HEK293 (cell line): ENCODE data around the gene RTKN.
A peak's percentile ranks its signal among the peaks of the same experiment; 100 is the strongest.

Experiments
- CTCF ChIA-PET: fragments of 350-600 bp; formaldehyde crosslinking; extraction: SDS; loops from one replicate; lab custom pipeline; 2021; ENCODE audit warnings: antibody characterized with exemption; lab: Yijun Ruan, JAX
- POLR2A ChIA-PET: fragments of 300-600 bp; formaldehyde crosslinking; extraction: SDS; loops from one replicate; lab custom pipeline; 2020; ENCODE audit warnings: antibody characterized with exemption, inconsistent platforms; lab: Yijun Ruan, JAX
- H3K27ac ChIP-seq: fragments of 200-500 bp; sonication (Bioruptor generic); 2 replicates; pipeline ENCODE4 v1.5.1; 2014; ENCODE audit warnings: low read depth, low read length, control low read depth, inconsistent platforms; ENCODE audit errors: extremely low read depth
- H3K36me3 ChIP-seq, 2 experiments: fragments of 200-500 bp in 1 of 2; sonication (Bioruptor generic) in 1 of 2; 1 replicate in 1 of 2; 2 replicates in 1 of 2; pipeline ENCODE4 v1.5.1; 2014 to 2017; ENCODE audit warnings: inconsistent platforms in 2 of 2, low read length in 2 of 2; ENCODE audit not compliant: control insufficient read depth in 2 of 2, insufficient read depth in 1 of 2
- H3K4me1 ChIP-seq: fragments of 200-500 bp; sonication (Bioruptor generic); 2 replicates; pipeline ENCODE4 v1.5.1; 2014; ENCODE audit warnings: mild to moderate bottlenecking, low read length, inconsistent platforms; ENCODE audit not compliant: control insufficient read depth, insufficient read depth
- H3K4me3 ChIP-seq: 2 replicates; pipeline ENCODE4 v1.5.1; 2011; ENCODE audit warnings: low read depth, mild to moderate bottlenecking, control low read depth, low read length, moderate library complexity
- H3K9me3 ChIP-seq: fragments of 200-500 bp; sonication (Bioruptor generic); 2 replicates; pipeline ENCODE4 v1.5.1; 2014; ENCODE audit warnings: low read depth, low read length, inconsistent platforms; ENCODE audit not compliant: control insufficient read depth, insufficient read depth
- EGR2 ChIP-seq: fragments of 450-650 bp; formaldehyde crosslinking; IDR thresholded peaks from 2 replicates; pipeline ENCODE4 v1.5.1; 2016; ENCODE audit warnings: low read depth, missing biosample characterization, missing genetic modification characterization
- PRDM1 ChIP-seq: fragments of 450-650 bp; formaldehyde crosslinking; IDR thresholded peaks from 2 replicates; pipeline ENCODE4; 2016; ENCODE audit warnings: missing biosample characterization, missing genetic modification characterization
- SETDB1 ChIP-seq: IDR thresholded peaks from one replicate; pipeline ENCODE4 v1.6.1; 2017; ENCODE audit warnings: mild to moderate bottlenecking, low read length, moderate library complexity, mixed read lengths; ENCODE audit not compliant: insufficient read length
- SP3 ChIP-seq: fragments of 450-650 bp; formaldehyde crosslinking; IDR thresholded peaks from 2 replicates; pipeline ENCODE4 v1.5.1; 2016; ENCODE audit warnings: missing biosample characterization, missing genetic modification characterization
- SP7 ChIP-seq: fragments of 450-650 bp; formaldehyde crosslinking; IDR thresholded peaks from 2 replicates; pipeline ENCODE4 v1.5.1; 2016; ENCODE audit warnings: missing biosample characterization, missing genetic modification characterization
- YY1 ChIP-seq: fragments of 450-650 bp; formaldehyde crosslinking; IDR thresholded peaks from 2 replicates; pipeline ENCODE4 v1.5.1; 2018; ENCODE audit warnings: missing biosample characterization, missing genetic modification characterization
- ZBTB1 ChIP-seq: fragments of 450-650 bp; formaldehyde crosslinking; IDR thresholded peaks from 2 replicates; pipeline ENCODE4 v1.5.1; 2016; ENCODE audit warnings: missing biosample characterization, missing genetic modification characterization
- ZBTB10 ChIP-seq: fragments of 450-650 bp; formaldehyde crosslinking; IDR thresholded peaks from 2 replicates; pipeline ENCODE4 v1.5.1; 2016; ENCODE audit warnings: missing biosample characterization, missing genetic modification characterization
- ZBTB11 ChIP-seq: fragments of 450-650 bp; formaldehyde crosslinking; conservative IDR thresholded peaks from 2 replicates; pipeline ENCODE4 v1.5.1; 2016; ENCODE audit warnings: low read depth, missing biosample characterization, missing genetic modification characterization
- ZFP37 ChIP-seq: fragments of 450-650 bp; formaldehyde crosslinking; IDR thresholded peaks from 2 replicates; pipeline ENCODE4 v1.5.1; 2016; ENCODE audit warnings: missing biosample characterization, missing genetic modification characterization
- ZNF19 ChIP-seq: fragments of 450-650 bp; formaldehyde crosslinking; IDR thresholded peaks from 2 replicates; pipeline ENCODE4; 2016; ENCODE audit warnings: missing biosample characterization, missing genetic modification characterization, low read depth
- ZNF214 ChIP-seq: fragments of 450-650 bp; formaldehyde crosslinking; IDR thresholded peaks from 2 replicates; pipeline ENCODE4 v1.5.1; 2017; ENCODE audit warnings: missing biosample characterization, mild to moderate bottlenecking, missing genetic modification characterization, borderline replicate concordance
- ZNF274 ChIP-seq, 2 experiments: fragments of 200-500 bp in 1 of 2; fragments of 450-650 bp in 1 of 2; sonication (Bioruptor generic) in 1 of 2; formaldehyde crosslinking in 1 of 2; IDR thresholded peaks; 2 replicates each; pipeline versions ENCODE4 v1.5.1 to v1.6.1; 2014 to 2016; ENCODE audit warnings: borderline replicate concordance in 1 of 2, inconsistent platforms in 1 of 2, low read length in 1 of 2, missing biosample characterization in 1 of 2, missing genetic modification characterization in 1 of 2
- ZNF311 ChIP-seq: fragments of 450-650 bp; formaldehyde crosslinking; IDR thresholded peaks from 2 replicates; pipeline ENCODE4 v1.5.1; 2017; ENCODE audit warnings: missing biosample characterization, missing genetic modification characterization, borderline replicate concordance
- ZNF350 ChIP-seq: fragments of 450-650 bp; formaldehyde crosslinking; IDR thresholded peaks from 2 replicates; pipeline ENCODE4 v1.5.0; 2017; ENCODE audit warnings: missing biosample characterization, mild to moderate bottlenecking, missing genetic modification characterization
- ZNF366 ChIP-seq: fragments of 450-650 bp; formaldehyde crosslinking; conservative IDR thresholded peaks from 2 replicates; pipeline ENCODE4 v1.5.1; 2016; ENCODE audit warnings: missing biosample characterization, missing genetic modification characterization
- ZNF391 ChIP-seq: fragments of 450-650 bp; formaldehyde crosslinking; IDR thresholded peaks from 2 replicates; pipeline ENCODE4 v1.5.1; 2016; ENCODE audit warnings: low read depth, missing biosample characterization, missing genetic modification characterization, borderline replicate concordance
- ZNF416 ChIP-seq: fragments of 450-650 bp; formaldehyde crosslinking; IDR thresholded peaks from 2 replicates; pipeline ENCODE4 v1.5.1; 2016; ENCODE audit warnings: missing biosample characterization, missing genetic modification characterization
- ZNF48 ChIP-seq: fragments of 450-650 bp; formaldehyde crosslinking; IDR thresholded peaks from 2 replicates; pipeline ENCODE4 v1.5.1; 2016; ENCODE audit warnings: missing biosample characterization, missing genetic modification characterization
- ZNF488 ChIP-seq: fragments of 450-650 bp; formaldehyde crosslinking; IDR thresholded peaks from 2 replicates; pipeline ENCODE4 v1.5.1; 2016; ENCODE audit warnings: missing biosample characterization, missing genetic modification characterization
- ZNF549 ChIP-seq: fragments of 450-650 bp; IDR thresholded peaks from 2 replicates; pipeline ENCODE4 v1.5.1; 2018; ENCODE audit warnings: missing biosample characterization, missing genetic modification characterization, mild to moderate bottlenecking, inconsistent platforms, moderate library complexity
- ZNF654 ChIP-seq: fragments of 450-650 bp; formaldehyde crosslinking; IDR thresholded peaks from 2 replicates; pipeline ENCODE4 v1.5.1; 2016; ENCODE audit warnings: low read depth, missing biosample characterization, missing genetic modification characterization
- ZNF660 ChIP-seq: fragments of 450-650 bp; IDR thresholded peaks from 2 replicates; pipeline ENCODE4 v1.5.1; 2018; ENCODE audit warnings: missing biosample characterization, mild to moderate bottlenecking, missing genetic modification characterization
- ZNF837 ChIP-seq: fragments of 450-650 bp; formaldehyde crosslinking; IDR thresholded peaks from 2 replicates; pipeline ENCODE4 v1.5.1; 2016; ENCODE audit warnings: missing biosample characterization, missing genetic modification characterization

RTKN gene

GRCh38 chr2:74401891-74402290, 39.8 kb downstream of the RTKN start:
- H3K4me3 ChIP-seq = no peak overlapping the region
- no peak overlapping the region for H3K27ac ChIP-seq
- H3K36me3 ChIP-seq = no peaks in the 10 kb centered on the region
- ChIA-PET POLR2A (interaction anchor here (0.7 kb wide), 1 partner anchor 69 kb away, joined by 5 read pairs; no protein-coding TSS in a partner anchor), CTCF (interaction anchor here (1.0 to 2.1 kb wide), 5 partner anchors 10 to 578 kb away, joined by 3 to 19 read pairs (median 4); no protein-coding TSS in a partner anchor)
- no peaks in the 10 kb centered on the region for H3K4me1 ChIP-seq
- TF ChIP-seq ZBTB1 (tag by site-specific recombination) (no peak), ZNF274 (IDR thresholded peaks at IDR 0.05; ENCODE audit: low read length) (no peak), ZNF274 (tag by site-specific recombination; IDR thresholded peaks at IDR 0.05; ENCODE audit: borderline replicate concordance) (no peak), PRDM1 (tag by site-specific recombination) (peak; percentile 80), ZNF366 (tag by site-specific recombination) (peak; percentile 40), ZNF549 (tag by site-specific recombination) (no peak), ZNF416 (tag by site-specific recombination) (no peak)
- H3K9me3 ChIP-seq = no peaks in the 10 kb centered on the region

GRCh38 chr2:74399785-74400184, 42.0 kb downstream of the RTKN start:
- peak; percentile 65 for TF ChIP-seq ZNF654 (tag by site-specific recombination)
- no peak for TF ChIP-seq ZNF19 (tag by site-specific recombination)
- POLR2A ChIA-PET = no interaction called here
- H3K27ac ChIP-seq = no peak overlapping the region
- no peak overlapping the region for H3K4me3 ChIP-seq
- CTCF ChIA-PET = interaction anchor here (0.6 to 2.2 kb wide), 13 partner anchors 8 to 150 kb away, joined by 3 to 12 read pairs (median 4); no protein-coding TSS in a partner anchor
- H3K9me3 ChIP-seq = no peaks in the 10 kb centered on the region
- no peaks in the 10 kb centered on the region for H3K4me1 ChIP-seq
- no peaks in the 10 kb centered on the region for H3K36me3 ChIP-seq

GRCh38 chr2:74396149-74396548, 45.6 kb downstream of the RTKN start:
- Histone ChIP-seq H3K4me3 (no peak overlapping the region), H3K9me3 (no peaks in the 10 kb centered on the region), H3K36me3 (no peaks in the 10 kb centered on the region), H3K27ac (no peak overlapping the region), H3K4me1 (no peaks in the 10 kb centered on the region)
- ChIA-PET CTCF (interaction anchor here (0.7 to 3.0 kb wide), 4 partner anchors 19 to 388 kb away, joined by 3 to 8 read pairs (median 4); no protein-coding TSS in a partner anchor), POLR2A (no interaction called here)
- no peak for TF ChIP-seq ZNF214 (tag by site-specific recombination)
- TF ChIP-seq ZBTB11 (tag by site-specific recombination) = no peak
- no peak for TF ChIP-seq ZFP37 (tag by site-specific recombination)
- no peak for TF ChIP-seq ZNF837 (tag by site-specific recombination)
- no peak for TF ChIP-seq EGR2 (tag by site-specific recombination)
- TF ChIP-seq ZNF488 (tag by site-specific recombination) = no peak
- no peak for TF ChIP-seq SP3 (tag by site-specific recombination)
- TF ChIP-seq ZNF48 (tag by site-specific recombination) = no peak
- no peak for TF ChIP-seq ZNF660 (tag by site-specific recombination)
- no peak for TF ChIP-seq YY1
- TF ChIP-seq ZNF350 (tag by site-specific recombination) = no peak
- no peak for TF ChIP-seq SETDB1
- no peak for TF ChIP-seq ZNF311 (tag by site-specific recombination)
- TF ChIP-seq ZNF391 (tag by site-specific recombination) = no peak
- TF ChIP-seq SP7 = no peak
- TF ChIP-seq ZBTB10 (tag by site-specific recombination) = no peak
